GM12875 (cell line): ENCODE data around the gene RASGRF2.
"Not testable (repeated sequence)": the region's sequence is repeated elsewhere in the genome, so short reads cannot be mapped to it uniquely, and the experiment has no call there.

Experiments used
- H3K4me3 ChIP-seq: one replicate; pipeline ENCODE4 v1.5.1; 2011; ENCODE audit warnings: low read depth, low read length, control low read depth
- TF ChIP-seq, protein P1 (sequence below): IDR thresholded peaks from 2 replicates; pipeline ENCODE4 v1.5.1; 2011; ENCODE audit warnings: low read depth, mild to moderate bottlenecking, control low read depth, inconsistent platforms, low read length, moderate library complexity, borderline replicate concordance; ENCODE audit not compliant: insufficient read depth

Gene RASGRF2

DNA sequence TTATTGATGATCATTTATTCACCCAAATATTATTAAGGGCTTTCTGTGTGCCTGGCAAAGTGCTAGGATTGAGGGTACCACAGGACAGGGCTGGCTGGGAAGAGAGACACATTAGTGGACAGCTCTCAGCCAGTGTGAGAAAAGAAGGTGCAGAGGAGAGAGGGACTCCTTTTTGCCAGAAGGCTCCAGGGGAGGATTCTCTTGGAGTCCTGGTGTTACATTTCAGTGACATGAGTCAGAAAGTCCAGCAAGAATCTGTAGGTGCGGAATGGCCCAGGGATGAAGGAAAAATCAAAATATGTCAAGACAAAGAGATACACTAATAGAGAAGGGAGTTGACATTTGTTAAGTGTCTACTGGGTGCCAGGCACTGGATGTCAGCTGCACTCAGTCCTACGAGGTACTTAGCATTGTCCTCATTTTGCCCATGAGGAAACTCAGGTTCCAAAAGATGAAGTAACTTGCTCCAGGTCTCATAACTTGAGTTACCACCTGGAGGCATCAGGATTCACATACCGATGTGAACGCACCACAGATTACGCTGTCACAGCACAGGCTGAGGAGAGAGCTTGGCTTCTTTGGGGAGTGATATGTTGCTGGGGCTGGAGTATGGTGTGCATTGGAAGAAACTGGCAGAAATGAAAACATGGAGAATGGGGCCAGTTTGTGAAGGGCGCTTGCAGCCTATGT lies 60.5 kb downstream of the RASGRF2 start:
- TF ChIP-seq, protein P1, sequence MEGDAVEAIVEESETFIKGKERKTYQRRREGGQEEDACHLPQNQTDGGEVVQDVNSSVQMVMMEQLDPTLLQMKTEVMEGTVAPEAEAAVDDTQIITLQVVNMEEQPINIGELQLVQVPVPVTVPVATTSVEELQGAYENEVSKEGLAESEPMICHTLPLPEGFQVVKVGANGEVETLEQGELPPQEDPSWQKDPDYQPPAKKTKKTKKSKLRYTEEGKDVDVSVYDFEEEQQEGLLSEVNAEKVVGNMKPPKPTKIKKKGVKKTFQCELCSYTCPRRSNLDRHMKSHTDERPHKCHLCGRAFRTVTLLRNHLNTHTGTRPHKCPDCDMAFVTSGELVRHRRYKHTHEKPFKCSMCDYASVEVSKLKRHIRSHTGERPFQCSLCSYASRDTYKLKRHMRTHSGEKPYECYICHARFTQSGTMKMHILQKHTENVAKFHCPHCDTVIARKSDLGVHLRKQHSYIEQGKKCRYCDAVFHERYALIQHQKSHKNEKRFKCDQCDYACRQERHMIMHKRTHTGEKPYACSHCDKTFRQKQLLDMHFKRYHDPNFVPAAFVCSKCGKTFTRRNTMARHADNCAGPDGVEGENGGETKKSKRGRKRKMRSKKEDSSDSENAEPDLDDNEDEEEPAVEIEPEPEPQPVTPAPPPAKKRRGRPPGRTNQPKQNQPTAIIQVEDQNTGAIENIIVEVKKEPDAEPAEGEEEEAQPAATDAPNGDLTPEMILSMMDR, result no peak
- no peak overlapping the region for H3K4me3 ChIP-seq

DNA sequence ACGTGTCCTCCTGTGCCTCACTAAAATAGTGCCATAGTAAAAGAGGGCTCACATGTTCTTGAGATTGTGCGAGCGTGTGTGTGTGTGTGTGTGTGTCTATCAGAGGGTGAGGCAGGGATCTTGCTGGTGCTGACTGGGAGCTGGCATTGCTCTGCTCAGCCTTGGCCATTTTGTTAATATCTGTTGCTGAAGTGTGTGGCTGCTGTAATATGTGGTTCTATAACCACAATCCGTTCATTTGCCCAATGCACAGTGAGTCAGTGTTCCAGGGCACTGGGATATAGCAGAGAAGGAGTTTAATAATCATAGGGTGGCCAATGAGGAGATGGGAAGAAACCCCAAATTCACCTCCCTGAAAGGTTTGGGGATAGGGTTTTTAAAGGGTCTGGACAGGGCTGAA lies 61.3 kb downstream of the RASGRF2 start:
- TF ChIP-seq, protein P1, result no peak

DNA sequence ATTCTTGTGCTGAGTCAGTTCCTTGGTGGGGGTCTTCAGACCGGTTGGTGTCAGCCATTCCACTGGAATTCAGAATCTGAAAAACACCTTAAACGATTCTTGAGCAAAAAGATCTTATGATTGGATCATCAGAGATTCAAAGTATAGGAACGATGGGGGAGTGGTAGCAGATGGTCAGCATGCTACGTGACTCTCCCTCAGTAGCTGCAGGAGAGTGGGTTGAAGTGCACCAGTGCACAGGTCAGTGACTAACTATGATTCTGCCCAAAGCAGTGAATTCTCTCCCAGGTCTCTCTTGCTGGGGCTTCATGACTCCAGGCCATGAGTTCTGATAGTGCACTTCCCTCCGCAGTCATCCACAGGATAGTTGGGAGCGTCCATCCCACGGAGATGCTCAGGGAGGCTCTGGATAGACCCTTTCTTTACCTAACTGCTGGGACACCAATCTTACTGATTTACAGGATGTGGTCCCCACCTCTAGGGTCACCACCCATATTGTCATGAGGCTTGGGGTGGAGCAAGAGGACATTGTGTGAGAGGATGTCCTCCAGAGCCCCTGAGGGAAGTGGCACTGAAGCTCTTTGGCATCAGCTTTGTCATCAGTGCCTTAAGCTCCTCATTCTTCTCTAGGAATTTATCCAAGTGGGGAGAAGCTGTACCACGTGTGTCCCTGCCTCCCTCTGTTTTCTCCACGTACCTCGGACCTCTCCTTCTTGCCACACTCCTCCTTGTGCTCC lies 62.0 kb downstream of the RASGRF2 start:
- TF ChIP-seq, protein P1, result no peak
- H3K4me3 ChIP-seq, result no peak overlapping the region

More for the DNA sequence above, 61.3 kb downstream of the RASGRF2 start:
- H3K4me3 ChIP-seq, result no peak overlapping the region

DNA sequence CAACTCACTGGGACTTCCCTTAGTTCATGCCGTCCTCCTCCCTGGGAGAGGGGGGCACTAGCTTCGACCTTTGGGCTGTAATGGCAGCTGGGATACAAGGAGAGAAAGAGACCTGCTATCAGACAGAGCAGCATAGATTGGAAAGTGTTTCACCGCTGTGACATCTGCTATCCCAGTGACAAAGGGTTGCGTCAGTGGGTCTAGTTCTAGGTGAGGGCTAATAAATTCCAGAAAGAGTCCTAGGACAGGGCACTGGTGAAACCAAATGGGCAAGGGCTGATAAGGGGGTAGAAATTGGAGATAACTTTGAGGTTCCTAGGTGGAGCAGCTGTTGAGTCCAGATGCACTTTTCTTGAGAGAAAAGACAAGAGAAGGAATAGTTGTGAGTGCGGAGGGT lies 62.5 kb downstream of the RASGRF2 start:
- no peak overlapping the region for H3K4me3 ChIP-seq
- TF ChIP-seq, protein P1, result no peak

DNA sequence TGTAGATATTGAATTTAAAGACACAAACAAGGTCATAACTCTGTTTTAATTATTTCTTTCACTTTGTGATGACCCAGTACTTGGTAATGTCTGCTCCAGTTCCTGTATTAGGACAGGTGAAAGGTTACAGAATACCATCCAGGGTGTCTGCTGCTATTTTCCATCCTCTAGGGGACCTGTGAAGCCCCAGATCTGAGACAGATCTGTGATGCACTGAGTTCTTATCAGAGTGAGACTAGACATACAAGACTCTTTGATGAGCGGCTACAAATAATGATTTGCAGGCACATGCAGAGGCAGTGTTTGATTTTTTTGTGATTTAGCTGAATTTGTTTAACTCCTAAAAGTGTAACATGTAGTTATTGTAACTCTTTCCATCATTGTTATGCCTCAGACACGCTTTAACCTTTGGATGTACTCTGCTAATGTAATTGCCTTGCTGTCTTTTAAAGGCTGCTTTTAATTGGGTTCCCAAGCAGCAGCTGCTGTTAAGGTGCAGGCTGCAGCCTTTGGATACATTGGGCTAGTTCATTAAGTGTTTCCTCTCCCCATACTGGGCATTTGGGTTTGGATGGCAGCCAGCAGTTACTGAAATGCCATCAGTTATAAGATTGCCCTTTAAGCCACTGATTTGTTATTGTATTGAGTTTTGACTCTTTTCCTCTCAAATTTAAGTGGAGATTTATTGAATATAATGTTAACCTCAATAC lies 63.3 kb downstream of the RASGRF2 start:
- TF ChIP-seq, protein P1, result no peak
- no peak overlapping the region for H3K4me3 ChIP-seq

DNA sequence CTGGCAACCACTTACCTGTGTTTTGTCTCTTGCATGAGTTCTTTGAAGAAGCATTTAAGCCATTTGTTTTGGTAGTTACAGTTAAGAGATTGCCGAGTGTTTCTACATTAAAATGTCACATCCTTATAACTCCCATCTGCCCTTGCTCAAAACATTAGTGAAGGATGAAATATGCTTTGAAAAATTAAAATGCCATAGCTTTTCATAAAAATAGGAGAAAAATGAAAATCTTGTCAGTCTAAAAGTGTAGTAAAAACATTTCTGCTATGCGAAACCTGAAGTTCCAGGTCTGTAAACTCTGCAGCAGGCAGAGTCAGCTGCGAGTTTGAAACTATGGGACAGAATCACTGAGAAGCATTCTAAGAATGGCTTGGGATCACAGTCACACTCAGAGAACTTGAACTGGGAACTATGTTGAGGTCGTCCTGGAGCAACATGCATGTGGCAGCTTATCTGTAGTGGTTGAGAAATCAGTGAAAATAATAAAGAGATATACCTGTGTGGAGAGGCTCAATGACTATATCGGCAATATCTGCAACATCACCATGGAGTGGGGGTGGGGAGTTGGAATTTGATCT lies 67.4 kb downstream of the RASGRF2 start:
- TF ChIP-seq, protein P1, result no peak
- no peak overlapping the region for H3K4me3 ChIP-seq

DNA sequence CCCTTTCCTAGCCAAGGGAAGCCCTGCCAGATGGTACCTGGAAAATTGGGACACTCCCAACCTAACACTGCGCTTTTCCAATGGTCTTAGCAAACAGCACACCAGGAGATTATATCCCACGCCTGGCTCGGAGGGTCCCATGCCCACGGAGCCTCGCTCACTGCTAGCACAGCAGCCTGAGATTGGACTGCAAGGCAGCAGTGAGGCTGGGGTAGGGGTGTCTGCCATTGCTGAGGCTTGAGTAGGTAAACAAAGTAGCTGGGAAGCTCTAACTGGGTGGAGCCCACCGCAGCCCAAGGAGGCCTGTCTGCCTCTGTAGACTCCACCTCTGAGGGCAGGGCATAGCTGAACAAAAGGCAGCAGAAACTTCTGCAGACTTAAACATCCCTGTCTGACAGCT lies 68.7 kb downstream of the RASGRF2 start:
- H3K4me3 ChIP-seq, result not testable (repeated sequence)

DNA sequence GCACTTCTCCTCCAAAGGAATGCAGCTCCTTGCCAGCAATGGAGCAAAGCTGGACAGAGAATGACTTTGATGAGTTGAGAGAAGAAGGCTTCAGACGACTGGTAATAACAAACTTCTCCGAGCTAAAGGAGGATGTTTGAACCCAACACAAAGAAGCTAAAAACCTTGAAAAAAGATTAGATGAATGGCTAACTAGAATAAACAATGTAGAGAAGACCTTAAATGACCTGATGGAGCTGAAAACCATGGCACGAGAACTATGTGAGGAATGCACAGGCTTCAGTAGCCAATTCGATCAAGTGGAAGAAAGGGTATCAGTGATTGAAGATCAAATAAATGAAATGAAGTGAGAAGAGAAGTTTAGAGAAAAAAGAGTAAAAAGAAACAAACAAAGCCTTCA lies 69.6 kb downstream of the RASGRF2 start:
- not testable (repeated sequence) for H3K4me3 ChIP-seq

DNA sequence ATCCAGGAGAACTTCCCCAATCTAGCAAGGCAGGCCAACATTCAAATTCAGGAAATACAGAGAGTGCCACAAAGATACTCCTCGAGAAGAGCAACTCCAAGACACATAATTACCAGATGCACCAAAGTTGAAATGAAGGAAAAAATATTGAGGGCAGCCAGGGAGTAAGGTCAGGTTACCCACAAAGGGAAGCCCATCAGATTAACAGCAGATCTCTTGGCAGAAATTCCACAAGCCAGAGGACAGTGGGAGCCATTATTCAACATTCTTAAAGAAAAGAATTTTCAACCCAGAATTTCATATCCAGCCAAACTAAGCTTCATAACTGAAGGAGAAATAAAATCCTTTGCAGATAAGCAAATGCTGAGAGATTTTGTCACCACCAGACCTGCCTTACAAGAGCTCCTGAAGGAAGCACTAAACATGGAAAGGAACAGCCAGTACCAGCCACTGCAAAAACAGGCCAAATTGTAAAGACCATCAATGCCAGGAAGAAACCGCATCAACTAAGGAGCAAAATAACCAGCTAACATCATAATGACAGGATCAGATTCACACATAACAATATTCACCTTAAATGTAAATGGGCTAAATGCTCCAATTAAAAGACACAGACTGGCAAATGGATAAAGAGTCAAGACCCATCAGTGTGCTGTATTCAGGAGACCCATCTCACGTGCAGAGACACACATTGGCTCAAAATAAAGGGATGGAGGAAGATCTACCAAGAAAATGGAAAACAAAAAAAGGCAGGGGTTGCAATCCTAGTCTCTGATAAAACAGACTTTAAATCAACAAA lies 70.3 kb downstream of the RASGRF2 start:
- H3K4me3 ChIP-seq, result not testable (repeated sequence)
